ENCODE data around the gene NR3C2. TPM values are rescaled to one million over a fixed set of nuclear protein-coding genes. Genes with fewer than 3 reads are reported as not detected.

The NR3C2 gene
- total and polyA plus RNA-seq, 3 donors from 2014 or later, result 17.6 to 28.1 (median 19.9) TPM

- Histone ChIP-seq H3K4me3 (no peak overlapping the region), H3K27ac (no peak overlapping the region), H3K9me3 (no peaks in the 10 kb centered on the region), H3K36me3 (ENCODE audit: low read depth, missing control alignments) (no peaks in the 10 kb centered on the region), H3K4me1 (no peaks in the 10 kb centered on the region), H3K27me3 (no peaks in the 10 kb centered on the region)
- TF ChIP-seq CTCF (IDR thresholded peaks at IDR 0.05) (no peak), POLR2A (IDR thresholded peaks at IDR 0.05) (no peak)
- 65 to 67% methylated on average over 4 of the region's 4 CpGs for WGBS, 2 donors
- intact Hi-C loops (cut with DNase I; ENCODE audit: low total_unique reads), result no loop called here
- no peak for DNase-seq
Observed at GRCh38 chr4:148112231-148112982, 329.8 kb downstream of the NR3C2 start.

- DNase-seq, result no peak
- intact Hi-C loops (cut with DNase I; ENCODE audit: low total_unique reads), result no loop called here
- no peaks in the 10 kb centered on the region for H3K9me3 ChIP-seq
- no peak overlapping the region for H3K4me3 ChIP-seq
- WGBS, 2 donors, result 96 to 100% methylated on average over 3 of the region's 3 CpGs
- no peaks in the 10 kb centered on the region for H3K27me3 ChIP-seq
- no peaks in the 10 kb centered on the region for H3K36me3 ChIP-seq (ENCODE audit: low read depth, missing control alignments)
- TF ChIP-seq CTCF (IDR thresholded peaks at IDR 0.05), result no peak
- no peak for TF ChIP-seq POLR2A (IDR thresholded peaks at IDR 0.05)
- H3K27ac ChIP-seq, result no peak overlapping the region
- no peaks in the 10 kb centered on the region for H3K4me1 ChIP-seq
Observed at GRCh38 chr4:148110169-148110568, 332.0 kb downstream of the NR3C2 start.

- DNase-seq, result no peak
- 94% methylated on average over 3 of the region's 3 CpGs for WGBS, 2 donors
- TF ChIP-seq CTCF (IDR thresholded peaks at IDR 0.05), result no peak
- TF ChIP-seq POLR2A (IDR thresholded peaks at IDR 0.05), result no peak
- H3K27me3 ChIP-seq, result no peaks in the 10 kb centered on the region
- no peak overlapping the region for H3K4me3 ChIP-seq
- intact Hi-C loops (cut with DNase I; ENCODE audit: low total_unique reads), result no loop called here
- H3K27ac ChIP-seq, result no peak overlapping the region
- no peaks in the 10 kb centered on the region for H3K9me3 ChIP-seq
- H3K4me1 ChIP-seq, result no peaks in the 10 kb centered on the region
- no peaks in the 10 kb centered on the region for H3K36me3 ChIP-seq (ENCODE audit: low read depth, missing control alignments)
Observed at GRCh38 chr4:148109216-148109615, 333.0 kb downstream of the NR3C2 start.

GRCh38 chr4:148108766-148109165 lies 333.4 kb downstream of the NR3C2 start:
- H3K4me1 ChIP-seq, result no peaks in the 10 kb centered on the region
- DNase-seq, result no peak
- 88 to 96% methylated on average over 7 of the region's 7 CpGs for WGBS, 2 donors
- intact Hi-C loops (cut with DNase I; ENCODE audit: low total_unique reads), result no loop called here
- H3K27me3 ChIP-seq, result no peaks in the 10 kb centered on the region
- no peaks in the 10 kb centered on the region for H3K36me3 ChIP-seq (ENCODE audit: low read depth, missing control alignments)
- no peak overlapping the region for H3K4me3 ChIP-seq
- TF ChIP-seq CTCF (IDR thresholded peaks at IDR 0.05) (no peak), POLR2A (IDR thresholded peaks at IDR 0.05) (no peak)
- H3K9me3 ChIP-seq, result no peaks in the 10 kb centered on the region
- H3K27ac ChIP-seq, result no peak overlapping the region

Data from testis (tissue), 3 donors.